Neural cell (in vitro differentiated cells): ENCODE results near the gene MCOLN3.

Experiments
- CTCF ChIP-seq: fragments of 450-650 bp; IDR thresholded peaks from 2 replicates; pipeline ENCODE4 v1.5.1; 2014; ENCODE audit warnings: antibody characterized with exemption, mild to moderate bottlenecking, moderate library complexity; ENCODE audit not compliant: poor library complexity, severe bottlenecking
- EP300 ChIP-seq: fragments of 450-650 bp; conservative IDR thresholded peaks from 2 replicates; pipeline ENCODE4 v1.6.1; 2014; ENCODE audit warnings: antibody characterized with exemption, mild to moderate bottlenecking, moderate library complexity; ENCODE audit not compliant: poor library complexity, severe bottlenecking

DNA sequence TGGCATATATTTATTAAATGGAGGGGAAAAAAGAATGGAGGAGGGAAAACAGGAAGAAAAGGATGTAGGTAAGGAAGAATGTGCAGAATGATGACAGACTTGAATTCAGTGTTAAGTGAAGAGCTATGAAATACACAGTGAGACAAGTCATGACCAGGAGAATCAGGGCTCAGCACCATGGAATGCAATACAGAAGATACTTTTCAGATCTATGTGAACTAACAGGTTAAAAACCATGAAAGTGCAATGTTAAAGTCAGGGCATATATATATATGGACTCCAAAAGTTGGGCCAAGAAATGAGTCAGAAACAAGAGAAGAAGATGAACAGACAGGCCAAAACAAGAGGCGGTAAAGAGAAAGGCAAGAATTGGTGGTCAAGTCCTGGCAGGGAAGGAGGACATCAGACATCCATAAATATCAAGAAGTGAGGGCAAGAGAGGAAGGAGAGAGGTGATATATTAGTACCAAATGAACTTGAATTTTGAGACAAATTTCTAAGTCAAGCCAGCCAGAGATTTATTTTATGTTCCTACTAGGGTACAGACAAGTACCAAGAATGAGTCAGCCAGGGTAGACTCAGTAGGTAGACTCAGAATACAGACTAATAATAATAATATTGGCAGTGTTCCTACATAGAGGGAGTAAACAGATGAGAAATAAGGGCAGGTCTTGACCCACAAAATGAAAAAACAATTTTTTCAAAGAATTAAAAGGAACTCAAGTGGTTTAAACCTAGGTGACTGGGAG, 39.5 kb upstream of the MCOLN3 start:
- no peak for TF ChIP-seq CTCF
- no peak for TF ChIP-seq EP300
